HepG2 (cell line): ENCODE results near the gene SF1. TPM values are rescaled to one million over a fixed set of nuclear protein-coding genes. Genes with fewer than 3 reads are reported as not detected.

Experiments used
- ATAC-seq: fragments of 200-7000 bp; cut with Tn5 transposase; 3 replicates; pipeline ENCODE4 v1.9.1; 2020; ENCODE audit warnings: mild to moderate bottlenecking, moderate library complexity
- BruUV-seq: library from RNA; stranded (reverse); fragments of 400-500 nt; replicated peaks from 2 replicates; lab custom pipeline; 2021; lab: Mats Ljungman, UMichigan
- CTCF ChIA-PET: fragments of 300-600 bp; formaldehyde crosslinking; extraction: SDS; loops from one replicate; lab custom pipeline; 2021; ENCODE audit warnings: low total read pairs, inconsistent platforms, low intra/inter-chr PET ratio; lab: Yijun Ruan, JAX
- POLR2A ChIA-PET: fragments of 350-600 bp; sonication (Branson Sonifier 250); formaldehyde crosslinking; loops from one replicate; lab custom pipeline; 2020; ENCODE audit warnings: antibody characterized with exemption, inconsistent platforms; lab: Yijun Ruan, JAX
- DNase-seq: peaks from one replicate; pipeline ENCODE4 v3.0.0-alpha.2; 2015; ENCODE audit warnings: low spot score
- FAIRE-seq: peaks from 3 replicates; lab custom pipeline; 2011; peaks lifted over from hg19 to GRCh38; lab: Jason Lieb, UNC
- H2AFZ ChIP-seq: one replicate; pipeline ENCODE4 v1.6.1; 2011; ENCODE audit warnings: low read length, inconsistent platforms
- H3K27ac ChIP-seq: fragments of 300-600 bp; 3 replicates; pipeline ENCODE4 v1.8.0; 2011; ENCODE audit warnings: mixed run types, mild to moderate bottlenecking, mixed read lengths, low read length, inconsistent platforms; ENCODE audit not compliant: insufficient read depth; ENCODE audit errors: extremely low read length
- H3K27me3 ChIP-seq, 2 experiments: fragments of 200-600 bp in 1 of 2; 2 replicates in 1 of 2; 3 replicates in 1 of 2; pipeline versions ENCODE4 v1.6.0 to v1.8.0; 2011; ENCODE audit warnings: low read length in 2 of 2, mild to moderate bottlenecking in 2 of 2, moderate library complexity in 2 of 2, inconsistent platforms in 1 of 2; ENCODE audit not compliant: insufficient read depth in 2 of 2, control insufficient read depth in 1 of 2
- H3K36me3 ChIP-seq, 2 experiments: fragments of 200-600 bp in 1 of 2; replicated peaks in 1 of 2; 2 replicates in 1 of 2; 3 replicates in 1 of 2; pipeline versions ENCODE4 v1.5.1 to v1.8.0; 2011; ENCODE audit warnings: low read length in 2 of 2, inconsistent platforms in 1 of 2; ENCODE audit not compliant: insufficient read depth in 2 of 2, control insufficient read depth in 1 of 2
- H3K4me1 ChIP-seq: 2 replicates; pipeline ENCODE4 v1.5.1; 2012; ENCODE audit warnings: low read length, inconsistent platforms; ENCODE audit not compliant: insufficient read depth
- H3K4me2 ChIP-seq: 2 replicates; pipeline ENCODE4 v1.6.0; 2011; ENCODE audit warnings: low read depth, low read length, inconsistent platforms
- H3K4me3 ChIP-seq, 3 experiments: fragments of 200-600 bp in 1 of 3; sonication (generic), shearing (Covaris generic) in 1 of 3; replicated peaks in 1 of 3; 2 replicates each; pipeline ENCODE4 v1.5.1; 2011 to 2016; ENCODE audit warnings: low read length in 3 of 3, inconsistent platforms in 2 of 3, low read depth in 2 of 3, mild to moderate bottlenecking in 2 of 3, control low read depth in 1 of 3, mixed read lengths in 1 of 3; ENCODE audit not compliant: insufficient read depth in 1 of 3
- H3K79me2 ChIP-seq: one replicate; pipeline ENCODE4 v1.6.1; 2011; ENCODE audit warnings: low read length, inconsistent platforms; ENCODE audit not compliant: insufficient read depth
- H3K9ac ChIP-seq: 2 replicates; pipeline ENCODE4 v1.6.0; 2011; ENCODE audit warnings: mild to moderate bottlenecking, low read depth, low read length, inconsistent platforms; ENCODE audit not compliant: insufficient read depth
- H3K9me3 ChIP-seq: 2 replicates; pipeline ENCODE4 v1.5.1; 2012; ENCODE audit warnings: mild to moderate bottlenecking, low read length
- H4K20me1 ChIP-seq: 2 replicates; pipeline ENCODE4 v1.6.0; 2011; ENCODE audit warnings: inconsistent platforms, mild to moderate bottlenecking, low read length, moderate library complexity; ENCODE audit not compliant: insufficient read depth
- BRCA1 ChIP-seq: sonication (generic); formaldehyde crosslinking; IDR thresholded peaks from 2 replicates; pipeline ENCODE4 v1.4.0; 2020; ENCODE audit warnings: missing genetic modification reagents
- GLI4 ChIP-seq: sonication (generic); formaldehyde crosslinking; IDR thresholded peaks from 2 replicates; pipeline ENCODE4 v1.5.1; 2020; ENCODE audit warnings: missing genetic modification reagents, mild to moderate bottlenecking, moderate library complexity, borderline replicate concordance
- GMEB2 ChIP-seq: IDR thresholded peaks from 2 replicates; pipeline ENCODE4 v1.6.1; 2016; ENCODE audit warnings: missing biosample characterization, missing genetic modification reagents, low read depth
- HES4 ChIP-seq: sonication (generic); formaldehyde crosslinking; IDR thresholded peaks from 2 replicates; pipeline ENCODE4 v1.9.0; 2021; ENCODE audit warnings: mild to moderate bottlenecking, missing genetic modification reagents, borderline replicate concordance
- NAIF1 ChIP-seq: sonication (generic); formaldehyde crosslinking; IDR thresholded peaks from 2 replicates; pipeline ENCODE4 v1.5.0; 2020; ENCODE audit warnings: mild to moderate bottlenecking, missing genetic modification reagents, borderline replicate concordance
- PATZ1 ChIP-seq: sonication (generic); formaldehyde crosslinking; IDR thresholded peaks from 2 replicates; pipeline ENCODE4 v1.4.0; 2020; ENCODE audit warnings: missing genetic modification reagents
- SMAD3 ChIP-seq: sonication (generic); formaldehyde crosslinking; IDR thresholded peaks from 2 replicates; pipeline ENCODE4 v1.4.0; 2020; ENCODE audit warnings: missing genetic modification reagents
- TBL1XR1 ChIP-seq: fragments of 150-350 bp; IDR thresholded peaks from 2 replicates; pipeline ENCODE4 v1.6.1; 2014; ENCODE audit warnings: borderline replicate concordance, low read length; ENCODE audit not compliant: partially characterized antibody
- TBX3 ChIP-seq: fragments of 450-650 bp; IDR thresholded peaks from 2 replicates; pipeline ENCODE4 v1.6.1; 2017; ENCODE audit warnings: antibody characterized with exemption, mild to moderate bottlenecking, inconsistent platforms, borderline replicate concordance
- TCF12 ChIP-seq, 2 experiments: fragments of 450-650 bp in 1 of 2; sonication (generic) in 1 of 2; formaldehyde crosslinking in 1 of 2; IDR thresholded peaks; 2 replicates each; pipeline versions ENCODE4 v1.6.1 to v1.8.0; 2017 to 2022; ENCODE audit warnings: antibody characterized with exemption in 1 of 2, mild to moderate bottlenecking in 1 of 2, missing genetic modification reagents in 1 of 2, moderate library complexity in 1 of 2
- ZMAT5 ChIP-seq: sonication (generic); formaldehyde crosslinking; IDR thresholded peaks from 2 replicates; pipeline ENCODE4 v1.5.0; 2020; ENCODE audit warnings: mild to moderate bottlenecking, low read depth, missing genetic modification reagents, borderline replicate concordance
- ZNF232 ChIP-seq: sonication (generic); formaldehyde crosslinking; IDR thresholded peaks from 2 replicates; pipeline ENCODE4 v1.4.0; 2020; ENCODE audit warnings: missing genetic modification reagents, borderline replicate concordance
- ZNF24 ChIP-seq: fragments of 450-650 bp; IDR thresholded peaks from 2 replicates; pipeline ENCODE4 v1.6.1; 2017; ENCODE audit warnings: antibody characterized with exemption, mild to moderate bottlenecking
- ZNF790 ChIP-seq: sonication (generic); formaldehyde crosslinking; IDR thresholded peaks from 2 replicates; pipeline ENCODE4 v1.8.0; 2022; ENCODE audit warnings: missing genetic modification reagents, mild to moderate bottlenecking, borderline replicate concordance
- WGBS: methylation state at CpG from one replicate; pipeline ENCODE4 v1.1.6; 2017; ENCODE audit warnings: low lambda C conversion rate; 5-methylcytosine and 5-hydroxymethylcytosine counted together
- in situ Hi-C: cut with HindIII; loops from 2 replicates; pipeline ENCODE4 v1.10.0; 2017; ENCODE audit warnings: low pct_unique_long_range_greater_than_20kb; ENCODE audit not compliant: extremely low pct_ligation_motif_present
- intact Hi-C: fragments of 100-400 bp; cut with micrococcal nuclease; formaldehyde crosslinking; loops from one replicate; pipeline ENCODE4 v1.10.0; 2022; ENCODE audit not compliant: unreplicated experiment
- polyA plus RNA-seq, 8 experiments: library from polyadenylated mRNA; depleted of rRNA in 3 of 8; stranded (reverse) in 7 of 8; unstranded in 1 of 8; fragments of >200 nt; fragmentation: Illumina TruSeq in 4 of 8; extraction: Trizol in 4 of 8; gene quantifications; 2 replicates each; pipeline versions ENCODE4 v1.2.1 to v1.2.3, GENCODE V29; 2011 to 2016; ENCODE audit warnings: low read depth in 4 of 8, missing spikeins in 1 of 8, mixed read lengths in 1 of 8; ENCODE audit not compliant: insufficient read depth in 1 of 8
- total RNA-seq, 5 experiments: library from RNA; depleted of rRNA; stranded (reverse); fragments of >200 nt; fragmentation: Illumina TruSeq; extraction: Trizol; gene quantifications; 2 replicates each; pipeline ENCODE4 v1.2.3, GENCODE V29; 2016; ENCODE audit warnings: low read depth in 1 of 5

SF1 gene
- total and polyA plus RNA-seq, 2 of the 13 experiments (the other 11 are each of a cell fraction or from before 2014, with no cell fraction given): 55.5 to 70.4 TPM

- no peaks in the 10 kb centered on the region for H3K36me3 ChIP-seq
- no peak overlapping the region for H3K9ac ChIP-seq
- no peak for ATAC-seq
- H3K9me3 ChIP-seq: no peaks in the 10 kb centered on the region
- ChIA-PET CTCF (interaction anchor here (1.4 kb wide), 1 partner anchor 36 kb away, joined by 4 read pairs; no protein-coding TSS in a partner anchor), POLR2A (no interaction called here)
- no peak for DNase-seq
- no peaks in the 10 kb centered on the region for H4K20me1 ChIP-seq
- no peak overlapping the region for H3K4me3 ChIP-seq
- 43% methylated on average over 3 of the region's 9 CpGs for WGBS
- H3K4me2 ChIP-seq: no peak overlapping the region
- no peaks in the 10 kb centered on the region for H3K79me2 ChIP-seq
- peaks cover 1 to 30% of the 10 kb centered on the region in 2 experiments for H3K27me3 ChIP-seq
- H3K27ac ChIP-seq: no peak overlapping the region
- BruUV-seq: no TSS peak
- FAIRE-seq: no peak
- in situ Hi-C loops: no loop called here
- intact Hi-C loops: no loop called here
- no peak overlapping the region for H2AFZ ChIP-seq
- H3K4me1 ChIP-seq: peaks cover 34% of the 10 kb centered on the region
- TF ChIP-seq NAIF1 (CRISPR knock-in tag): no peak
- no peak for TF ChIP-seq BRCA1 (CRISPR knock-in tag)
- no peak for TF ChIP-seq ZNF790 (CRISPR knock-in tag)
- TF ChIP-seq GMEB2: no peak
- TF ChIP-seq SMAD3: no peak
- TF ChIP-seq GLI4 (CRISPR knock-in tag): no peak
- no peak for TF ChIP-seq ZNF24
- no peak for TF ChIP-seq TCF12 (IDR thresholded peaks at IDR 0.05)
- TF ChIP-seq TCF12 (CRISPR knock-in tag; IDR thresholded peaks at IDR 0.05): no peak
- TF ChIP-seq TBL1XR1: no peak
- no peak for TF ChIP-seq PATZ1 (CRISPR knock-in tag)
- no peak for TF ChIP-seq ZMAT5 (CRISPR knock-in tag)
- TF ChIP-seq TBX3: no peak
- no peak for TF ChIP-seq ZNF232 (CRISPR knock-in tag)
- TF ChIP-seq HES4 (CRISPR knock-in tag): no peak
Measured at GRCh38 chr11:64723907-64724862, 54.2 kb downstream of the SF1 start.
